ENCODE measurements around the gene NASP. TPM values are rescaled to one million over a fixed set of nuclear protein-coding genes. Genes with fewer than 3 reads are reported as not detected.

Gene NASP
- total and polyA plus RNA-seq, 2 experiments from 2014 or later, result 294 to 1,039 TPM

DNA sequence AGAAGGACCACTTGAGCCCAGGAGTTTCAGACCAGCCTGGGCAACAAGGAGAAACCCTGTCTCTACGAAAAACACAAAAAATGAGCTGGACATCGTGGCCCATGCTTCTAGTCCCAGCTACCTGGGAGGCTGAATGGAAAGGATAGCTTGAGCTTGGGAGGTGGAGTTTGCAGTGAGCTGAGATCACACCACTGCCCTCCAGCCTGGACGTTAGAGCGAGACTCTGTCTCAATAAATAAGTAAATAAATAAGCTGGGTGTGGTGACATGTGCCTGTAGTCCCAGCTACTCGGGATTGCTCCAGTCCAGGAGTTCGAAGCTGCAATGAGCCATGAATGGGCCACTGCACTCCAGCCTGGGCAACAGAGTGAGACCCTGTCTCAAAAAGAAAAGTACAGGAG lies 29.6 kb upstream of the NASP start (continued):
- TF ChIP-seq ZNF331 (CRISPR knock-in tag; IDR thresholded peaks at IDR 0.05; ENCODE audit: low read depth) (no peak), EZH2phosphoT487 (IDR thresholded peaks at IDR 0.05; ENCODE audit: unreplicated experiment) (no peak), POLR2AphosphoS5 (IDR thresholded peaks at IDR 0.05; ENCODE audit: low read depth) (no peak)

DNA sequence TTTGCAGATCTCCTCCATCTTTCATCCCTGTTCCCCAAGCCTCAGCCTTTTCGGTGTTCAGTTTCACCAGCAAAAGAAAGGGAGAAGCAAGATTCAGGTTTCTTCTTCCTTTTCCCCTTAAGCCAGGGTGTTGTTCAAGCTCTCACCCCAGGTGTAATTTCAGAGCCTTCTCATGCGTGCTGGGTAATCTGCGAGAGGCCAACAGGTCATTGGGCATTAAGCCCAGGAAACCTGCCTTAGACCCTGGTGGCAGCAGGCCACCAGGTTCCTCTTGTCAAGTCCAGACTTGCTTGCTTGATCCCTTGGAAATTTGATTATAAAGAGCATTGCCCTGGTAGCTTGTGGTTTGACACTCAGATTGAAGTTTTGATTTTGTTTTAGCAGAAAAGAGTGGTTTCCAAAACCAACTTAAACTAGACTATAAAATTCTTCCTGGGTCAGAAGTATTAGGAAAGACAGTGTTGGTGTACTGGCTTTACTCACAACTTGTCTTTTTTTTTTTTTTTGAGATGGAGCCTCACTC lies 26.4 kb upstream of the NASP start:
- Mint-ChIP-seq H3K27ac (peak overlapping the region; percentile 47), H3K27me3 (ENCODE audit: insufficient read depth, low read depth, poor library complexity) (peaks cover 8% of the 10 kb centered on the region), H3K36me3 (ENCODE audit: low read depth) (peaks cover 74% of the 10 kb centered on the region), H3K4me1 (peaks cover 6% of the 10 kb centered on the region), H3K4me3 (no peak overlapping the region), H3K9me3 (no peaks in the 10 kb centered on the region)
- H3K79me2 ChIP-seq (replicated peaks; ENCODE audit: insufficient read depth), result peaks cover 89% of the 10 kb centered on the region
- H2AFZ ChIP-seq, result no peak overlapping the region
- peak overlapping the region; percentile 69 for H3K27ac ChIP-seq (ENCODE audit: low read depth)
- TF ChIP-seq ZNF331 (CRISPR knock-in tag; IDR thresholded peaks at IDR 0.05; ENCODE audit: low read depth) (no peak), EZH2phosphoT487 (IDR thresholded peaks at IDR 0.05; ENCODE audit: unreplicated experiment) (no peak), ZNF114 (CRISPR knock-in tag; IDR thresholded peaks at IDR 0.05) (no peak), NANOG (IDR thresholded peaks at IDR 0.05; ENCODE audit: borderline replicate concordance) (no peak), CREB1 (CRISPR knock-in tag; IDR thresholded peaks at IDR 0.05; ENCODE audit: low read depth) (no peak), JUNB (IDR thresholded peaks at IDR 0.05; ENCODE audit: unreplicated experiment) (no peak), EZH2 (IDR thresholded peaks at IDR 0.05; ENCODE audit: low read depth, unreplicated experiment) (no peak), POLR2AphosphoS5 (IDR thresholded peaks at IDR 0.05; ENCODE audit: low read depth) (no peak)
- TF ChIP-seq, protein P1, sequence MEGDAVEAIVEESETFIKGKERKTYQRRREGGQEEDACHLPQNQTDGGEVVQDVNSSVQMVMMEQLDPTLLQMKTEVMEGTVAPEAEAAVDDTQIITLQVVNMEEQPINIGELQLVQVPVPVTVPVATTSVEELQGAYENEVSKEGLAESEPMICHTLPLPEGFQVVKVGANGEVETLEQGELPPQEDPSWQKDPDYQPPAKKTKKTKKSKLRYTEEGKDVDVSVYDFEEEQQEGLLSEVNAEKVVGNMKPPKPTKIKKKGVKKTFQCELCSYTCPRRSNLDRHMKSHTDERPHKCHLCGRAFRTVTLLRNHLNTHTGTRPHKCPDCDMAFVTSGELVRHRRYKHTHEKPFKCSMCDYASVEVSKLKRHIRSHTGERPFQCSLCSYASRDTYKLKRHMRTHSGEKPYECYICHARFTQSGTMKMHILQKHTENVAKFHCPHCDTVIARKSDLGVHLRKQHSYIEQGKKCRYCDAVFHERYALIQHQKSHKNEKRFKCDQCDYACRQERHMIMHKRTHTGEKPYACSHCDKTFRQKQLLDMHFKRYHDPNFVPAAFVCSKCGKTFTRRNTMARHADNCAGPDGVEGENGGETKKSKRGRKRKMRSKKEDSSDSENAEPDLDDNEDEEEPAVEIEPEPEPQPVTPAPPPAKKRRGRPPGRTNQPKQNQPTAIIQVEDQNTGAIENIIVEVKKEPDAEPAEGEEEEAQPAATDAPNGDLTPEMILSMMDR (conservative IDR thresholded peaks at IDR 0.05; ENCODE audit: low read depth in 2 of 2), result no peak
- TF ChIP-seq, protein P2, sequence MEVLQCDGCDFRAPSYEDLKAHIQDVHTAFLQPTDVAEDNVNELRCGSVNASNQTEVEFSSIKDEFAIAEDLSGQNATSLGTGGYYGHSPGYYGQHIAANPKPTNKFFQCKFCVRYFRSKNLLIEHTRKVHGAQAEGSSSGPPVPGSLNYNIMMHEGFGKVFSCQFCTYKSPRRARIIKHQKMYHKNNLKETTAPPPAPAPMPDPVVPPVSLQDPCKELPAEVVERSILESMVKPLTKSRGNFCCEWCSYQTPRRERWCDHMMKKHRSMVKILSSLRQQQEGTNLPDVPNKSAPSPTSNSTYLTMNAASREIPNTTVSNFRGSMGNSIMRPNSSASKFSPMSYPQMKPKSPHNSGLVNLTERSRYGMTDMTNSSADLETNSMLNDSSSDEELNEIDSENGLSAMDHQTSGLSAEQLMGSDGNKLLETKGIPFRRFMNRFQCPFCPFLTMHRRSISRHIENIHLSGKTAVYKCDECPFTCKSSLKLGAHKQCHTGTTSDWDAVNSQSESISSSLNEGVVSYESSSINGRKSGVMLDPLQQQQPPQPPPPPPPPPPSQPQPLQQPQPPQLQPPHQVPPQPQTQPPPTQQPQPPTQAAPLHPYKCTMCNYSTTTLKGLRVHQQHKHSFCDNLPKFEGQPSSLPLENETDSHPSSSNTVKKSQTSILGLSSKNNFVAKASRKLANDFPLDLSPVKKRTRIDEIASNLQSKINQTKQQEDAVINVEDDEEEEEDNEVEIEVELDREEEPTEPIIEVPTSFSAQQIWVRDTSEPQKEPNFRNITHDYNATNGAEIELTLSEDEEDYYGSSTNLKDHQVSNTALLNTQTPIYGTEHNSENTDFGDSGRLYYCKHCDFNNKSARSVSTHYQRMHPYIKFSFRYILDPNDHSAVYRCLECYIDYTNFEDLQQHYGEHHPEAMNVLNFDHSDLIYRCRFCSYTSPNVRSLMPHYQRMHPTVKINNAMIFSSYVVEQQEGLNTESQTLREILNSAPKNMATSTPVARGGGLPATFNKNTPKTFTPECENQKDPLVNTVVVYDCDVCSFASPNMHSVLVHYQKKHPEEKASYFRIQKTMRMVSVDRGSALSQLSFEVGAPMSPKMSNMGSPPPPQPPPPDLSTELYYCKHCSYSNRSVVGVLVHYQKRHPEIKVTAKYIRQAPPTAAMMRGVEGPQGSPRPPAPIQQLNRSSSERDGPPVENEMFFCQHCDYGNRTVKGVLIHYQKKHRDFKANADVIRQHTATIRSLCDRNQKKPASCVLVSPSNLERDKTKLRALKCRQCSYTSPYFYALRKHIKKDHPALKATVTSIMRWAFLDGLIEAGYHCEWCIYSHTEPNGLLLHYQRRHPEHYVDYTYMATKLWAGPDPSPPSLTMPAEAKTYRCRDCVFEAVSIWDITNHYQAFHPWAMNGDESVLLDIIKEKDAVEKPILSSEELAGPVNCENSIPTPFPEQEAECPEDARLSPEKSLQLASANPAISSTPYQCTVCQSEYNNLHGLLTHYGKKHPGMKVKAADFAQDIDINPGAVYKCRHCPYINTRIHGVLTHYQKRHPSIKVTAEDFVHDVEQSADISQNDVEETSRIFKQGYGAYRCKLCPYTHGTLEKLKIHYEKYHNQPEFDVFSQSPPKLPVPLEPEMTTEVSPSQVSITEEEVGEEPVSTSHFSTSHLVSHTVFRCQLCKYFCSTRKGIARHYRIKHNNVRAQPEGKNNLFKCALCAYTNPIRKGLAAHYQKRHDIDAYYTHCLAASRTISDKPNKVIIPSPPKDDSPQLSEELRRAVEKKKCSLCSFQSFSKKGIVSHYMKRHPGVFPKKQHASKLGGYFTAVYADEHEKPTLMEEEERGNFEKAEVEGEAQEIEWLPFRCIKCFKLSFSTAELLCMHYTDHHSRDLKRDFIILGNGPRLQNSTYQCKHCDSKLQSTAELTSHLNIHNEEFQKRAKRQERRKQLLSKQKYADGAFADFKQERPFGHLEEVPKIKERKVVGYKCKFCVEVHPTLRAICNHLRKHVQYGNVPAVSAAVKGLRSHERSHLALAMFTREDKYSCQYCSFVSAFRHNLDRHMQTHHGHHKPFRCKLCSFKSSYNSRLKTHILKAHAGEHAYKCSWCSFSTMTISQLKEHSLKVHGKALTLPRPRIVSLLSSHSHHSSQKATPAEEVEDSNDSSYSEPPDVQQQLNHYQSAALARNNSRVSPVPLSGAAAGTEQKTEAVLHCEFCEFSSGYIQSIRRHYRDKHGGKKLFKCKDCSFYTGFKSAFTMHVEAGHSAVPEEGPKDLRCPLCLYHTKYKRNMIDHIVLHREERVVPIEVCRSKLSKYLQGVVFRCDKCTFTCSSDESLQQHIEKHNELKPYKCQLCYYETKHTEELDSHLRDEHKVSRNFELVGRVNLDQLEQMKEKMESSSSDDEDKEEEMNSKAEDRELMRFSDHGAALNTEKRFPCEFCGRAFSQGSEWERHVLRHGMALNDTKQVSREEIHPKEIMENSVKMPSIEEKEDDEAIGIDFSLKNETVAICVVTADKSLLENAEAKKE (CRISPR knock-in tag; IDR thresholded peaks at IDR 0.05), result no peak
- TF ChIP-seq, protein P3, sequence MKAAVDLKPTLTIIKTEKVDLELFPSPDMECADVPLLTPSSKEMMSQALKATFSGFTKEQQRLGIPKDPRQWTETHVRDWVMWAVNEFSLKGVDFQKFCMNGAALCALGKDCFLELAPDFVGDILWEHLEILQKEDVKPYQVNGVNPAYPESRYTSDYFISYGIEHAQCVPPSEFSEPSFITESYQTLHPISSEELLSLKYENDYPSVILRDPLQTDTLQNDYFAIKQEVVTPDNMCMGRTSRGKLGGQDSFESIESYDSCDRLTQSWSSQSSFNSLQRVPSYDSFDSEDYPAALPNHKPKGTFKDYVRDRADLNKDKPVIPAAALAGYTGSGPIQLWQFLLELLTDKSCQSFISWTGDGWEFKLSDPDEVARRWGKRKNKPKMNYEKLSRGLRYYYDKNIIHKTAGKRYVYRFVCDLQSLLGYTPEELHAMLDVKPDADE (IDR thresholded peaks at IDR 0.05), result no peak
- TF ChIP-seq, protein P4, sequence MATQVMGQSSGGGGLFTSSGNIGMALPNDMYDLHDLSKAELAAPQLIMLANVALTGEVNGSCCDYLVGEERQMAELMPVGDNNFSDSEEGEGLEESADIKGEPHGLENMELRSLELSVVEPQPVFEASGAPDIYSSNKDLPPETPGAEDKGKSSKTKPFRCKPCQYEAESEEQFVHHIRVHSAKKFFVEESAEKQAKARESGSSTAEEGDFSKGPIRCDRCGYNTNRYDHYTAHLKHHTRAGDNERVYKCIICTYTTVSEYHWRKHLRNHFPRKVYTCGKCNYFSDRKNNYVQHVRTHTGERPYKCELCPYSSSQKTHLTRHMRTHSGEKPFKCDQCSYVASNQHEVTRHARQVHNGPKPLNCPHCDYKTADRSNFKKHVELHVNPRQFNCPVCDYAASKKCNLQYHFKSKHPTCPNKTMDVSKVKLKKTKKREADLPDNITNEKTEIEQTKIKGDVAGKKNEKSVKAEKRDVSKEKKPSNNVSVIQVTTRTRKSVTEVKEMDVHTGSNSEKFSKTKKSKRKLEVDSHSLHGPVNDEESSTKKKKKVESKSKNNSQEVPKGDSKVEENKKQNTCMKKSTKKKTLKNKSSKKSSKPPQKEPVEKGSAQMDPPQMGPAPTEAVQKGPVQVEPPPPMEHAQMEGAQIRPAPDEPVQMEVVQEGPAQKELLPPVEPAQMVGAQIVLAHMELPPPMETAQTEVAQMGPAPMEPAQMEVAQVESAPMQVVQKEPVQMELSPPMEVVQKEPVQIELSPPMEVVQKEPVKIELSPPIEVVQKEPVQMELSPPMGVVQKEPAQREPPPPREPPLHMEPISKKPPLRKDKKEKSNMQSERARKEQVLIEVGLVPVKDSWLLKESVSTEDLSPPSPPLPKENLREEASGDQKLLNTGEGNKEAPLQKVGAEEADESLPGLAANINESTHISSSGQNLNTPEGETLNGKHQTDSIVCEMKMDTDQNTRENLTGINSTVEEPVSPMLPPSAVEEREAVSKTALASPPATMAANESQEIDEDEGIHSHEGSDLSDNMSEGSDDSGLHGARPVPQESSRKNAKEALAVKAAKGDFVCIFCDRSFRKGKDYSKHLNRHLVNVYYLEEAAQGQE (IDR thresholded peaks at IDR 0.05; ENCODE audit: unreplicated experiment), result no peak
- no peak overlapping the region for H3K4me3 ChIP-seq
- H4K20me1 ChIP-seq (replicated peaks; ENCODE audit: insufficient read depth), result peaks cover 46% of the 10 kb centered on the region
- peaks cover 4% of the 10 kb centered on the region for H3F3A ChIP-seq (replicated peaks; ENCODE audit: low read depth)
- H3K36me3 ChIP-seq (ENCODE audit: insufficient read depth), result peaks cover 50% of the 10 kb centered on the region
- no peak overlapping the region for H3K4me2 ChIP-seq
- ATAC-seq (peak; percentile 47), DNase-seq (ENCODE audit: low spot score) (no peak)
- H3K4me1 ChIP-seq (ENCODE audit: insufficient read depth), result peaks cover under 1% of the 10 kb centered on the region
- H3K9me2 ChIP-seq (ENCODE audit: insufficient read depth), result no peaks in the 10 kb centered on the region
- no peaks in the 10 kb centered on the region for H3K27me3 ChIP-seq (ENCODE audit: insufficient read depth)
